Measurements from ENCODE around the gene P2RX1. TPM values are rescaled to one million over a fixed set of nuclear protein-coding genes. Genes with fewer than 3 reads are reported as not detected.
A peak's percentile ranks its signal among the peaks of the same experiment; 100 is the strongest.

P2RX1 gene
- total RNA-seq: not detected in 2 replicates

GRCh38 chr17:3915995-3916696 is at the start of gene P2RX1:
P2RX1 (minus strand) TSS chr17:3916465; CDS start chr17:3916225, 240 bp downstream.
- peak in 1 of 2 donors; percentile 23 for DNase-seq (ENCODE audit: low read depth in 2 of 2)

DNA sequence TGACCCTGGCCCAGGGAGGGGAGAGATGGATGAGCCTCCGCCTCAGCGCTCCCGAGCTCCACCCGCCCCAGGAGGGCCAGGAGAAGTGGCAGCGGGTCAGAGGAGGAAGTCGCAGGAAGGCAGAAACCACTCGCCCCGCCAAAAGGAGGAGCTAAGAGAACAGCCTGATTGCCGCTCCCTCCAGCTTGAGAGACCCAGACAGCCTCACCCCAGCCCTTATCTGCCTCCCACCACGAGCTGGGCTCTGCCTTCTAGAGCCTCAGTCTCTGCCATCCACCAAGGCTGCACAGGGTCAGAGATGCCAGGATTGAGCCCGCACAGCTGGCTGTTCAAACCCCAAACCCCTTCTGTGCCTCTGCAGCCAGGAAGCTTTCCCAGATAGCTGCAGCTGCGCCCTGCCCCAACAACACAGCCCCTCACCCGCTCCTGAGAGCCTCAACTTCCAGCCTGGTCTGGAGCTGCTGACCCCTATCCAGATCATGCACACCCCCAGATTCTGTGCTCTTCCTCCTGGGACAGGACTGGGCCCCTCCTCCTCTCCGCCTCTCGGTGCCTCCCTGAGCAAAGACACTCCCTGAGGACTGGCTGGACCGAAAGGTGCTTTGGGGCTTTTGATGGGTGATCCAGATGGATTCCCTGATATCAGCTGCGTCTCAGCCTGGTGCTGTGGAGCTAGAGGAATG is 49.0 kb upstream of the P2RX1 start:
- no peak for DNase-seq (ENCODE audit: low read depth in 2 of 2)

DNA sequence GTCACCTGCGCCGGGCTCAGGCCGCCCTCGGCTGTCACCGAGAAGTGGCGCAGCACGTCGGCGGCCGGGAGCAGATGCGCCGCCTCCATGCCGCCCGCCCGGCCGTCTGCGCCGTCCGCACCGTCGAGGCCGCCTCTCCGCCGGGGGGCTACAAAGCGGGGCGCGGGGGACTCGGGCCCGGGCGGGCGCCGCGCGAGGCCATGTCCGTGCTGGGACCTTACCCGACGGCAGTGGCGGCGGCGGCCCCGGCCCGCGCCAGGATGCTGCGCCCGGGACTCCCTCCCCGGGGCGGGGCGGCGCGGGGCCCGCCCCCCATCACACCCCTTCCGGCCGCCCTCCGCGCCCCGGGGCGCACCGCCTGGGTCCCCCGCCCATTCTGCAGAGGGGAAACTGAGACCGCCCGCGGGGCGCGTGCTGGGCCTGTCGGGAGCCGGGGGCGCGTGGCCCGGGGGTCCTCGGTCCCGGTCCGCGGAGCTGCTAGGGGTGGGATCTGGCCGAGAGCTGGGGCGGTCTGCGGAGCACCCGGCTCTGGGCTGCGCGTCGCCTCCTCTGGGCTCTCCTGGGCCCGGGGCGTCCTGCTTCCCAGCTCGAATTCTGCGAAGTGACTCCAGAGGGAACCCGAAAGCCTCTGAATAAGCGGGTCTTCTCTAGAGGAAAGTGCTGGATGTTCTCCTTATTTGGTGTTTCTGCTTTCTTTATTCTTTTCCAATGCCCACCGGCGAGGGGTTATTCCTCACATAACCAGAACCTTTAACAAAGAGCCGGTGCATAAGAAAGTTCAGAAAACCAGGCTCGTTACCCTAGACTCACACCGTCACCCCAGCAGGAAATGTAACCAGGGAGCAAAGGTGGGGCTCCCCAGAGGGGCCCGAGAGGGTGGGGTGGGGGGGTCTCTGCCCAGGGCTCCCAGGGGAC is 48.2 kb upstream of the P2RX1 start, which contains the start of gene ATP2A3:
Gene ATP2A3 (minus strand): TSS at position 235 of the 915 bp plus-strand sequence. CDS start 146 bp downstream, at position 89.
- DNase-seq (ENCODE audit: low read depth in 2 of 2): no peak

DNA sequence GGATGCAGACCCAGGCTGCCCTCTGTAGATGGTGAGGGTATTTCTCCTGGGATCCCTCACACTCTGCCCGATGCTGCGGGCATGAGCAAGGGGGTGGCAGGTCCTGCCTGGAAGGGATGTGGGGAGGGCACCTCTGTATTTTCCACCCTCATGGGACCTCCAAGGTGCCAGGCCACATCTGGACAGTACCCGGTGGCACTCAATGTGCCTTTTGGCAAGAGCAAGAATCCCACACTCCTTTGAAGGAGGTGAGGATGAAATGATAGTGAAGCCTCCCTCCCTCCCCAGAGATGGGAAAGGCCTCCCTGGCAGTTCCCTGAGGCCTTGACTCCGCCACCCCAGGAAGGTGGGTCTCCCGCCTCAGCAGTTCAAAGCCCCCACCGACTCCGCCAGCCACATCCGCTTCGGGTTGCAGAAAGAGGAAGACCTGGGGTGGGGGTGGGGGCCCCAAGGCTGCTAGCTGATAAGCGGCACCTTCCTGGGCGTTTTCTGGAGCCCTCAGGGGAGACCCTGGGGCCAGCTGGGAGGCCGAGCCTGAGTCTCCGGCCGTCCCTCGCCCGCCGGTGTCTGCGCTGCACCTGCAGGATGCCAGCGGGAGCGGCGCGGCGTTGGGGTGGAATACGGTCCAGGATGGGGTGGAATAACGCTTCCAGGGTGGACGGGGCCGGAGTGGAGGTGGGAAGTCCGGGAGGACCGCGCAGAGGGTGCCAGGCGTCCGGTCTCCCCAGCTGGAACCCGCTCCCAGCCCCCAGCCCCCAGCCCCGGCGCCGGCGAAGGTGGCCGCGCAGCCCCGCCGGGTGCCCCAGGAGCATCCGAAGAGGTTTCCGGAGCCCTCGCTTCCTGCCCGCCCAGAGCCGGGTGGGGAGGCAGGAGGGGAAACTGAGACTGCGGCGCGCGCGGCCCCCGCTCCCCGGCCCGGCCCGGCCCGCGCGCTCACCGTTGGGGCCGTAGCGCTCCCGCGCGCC is 47.3 kb upstream of the P2RX1 start:
- DNase-seq (ENCODE audit: low read depth in 2 of 2): no peak

DNA sequence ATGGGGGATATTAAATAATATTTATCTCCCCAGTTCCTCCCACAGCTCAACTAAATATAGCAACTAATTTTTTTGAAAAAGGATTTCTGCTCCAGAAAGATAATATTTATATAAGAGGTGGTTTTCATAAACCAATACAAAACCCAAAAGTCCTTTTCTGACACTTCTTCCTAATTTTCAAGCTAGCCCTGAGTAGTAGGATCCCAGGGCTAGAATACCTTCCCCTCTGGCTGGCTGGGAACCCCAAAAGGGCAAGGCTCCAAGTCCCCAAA is 46.6 kb upstream of the P2RX1 start:
- DNase-seq (ENCODE audit: low read depth in 2 of 2): no peak

DNA sequence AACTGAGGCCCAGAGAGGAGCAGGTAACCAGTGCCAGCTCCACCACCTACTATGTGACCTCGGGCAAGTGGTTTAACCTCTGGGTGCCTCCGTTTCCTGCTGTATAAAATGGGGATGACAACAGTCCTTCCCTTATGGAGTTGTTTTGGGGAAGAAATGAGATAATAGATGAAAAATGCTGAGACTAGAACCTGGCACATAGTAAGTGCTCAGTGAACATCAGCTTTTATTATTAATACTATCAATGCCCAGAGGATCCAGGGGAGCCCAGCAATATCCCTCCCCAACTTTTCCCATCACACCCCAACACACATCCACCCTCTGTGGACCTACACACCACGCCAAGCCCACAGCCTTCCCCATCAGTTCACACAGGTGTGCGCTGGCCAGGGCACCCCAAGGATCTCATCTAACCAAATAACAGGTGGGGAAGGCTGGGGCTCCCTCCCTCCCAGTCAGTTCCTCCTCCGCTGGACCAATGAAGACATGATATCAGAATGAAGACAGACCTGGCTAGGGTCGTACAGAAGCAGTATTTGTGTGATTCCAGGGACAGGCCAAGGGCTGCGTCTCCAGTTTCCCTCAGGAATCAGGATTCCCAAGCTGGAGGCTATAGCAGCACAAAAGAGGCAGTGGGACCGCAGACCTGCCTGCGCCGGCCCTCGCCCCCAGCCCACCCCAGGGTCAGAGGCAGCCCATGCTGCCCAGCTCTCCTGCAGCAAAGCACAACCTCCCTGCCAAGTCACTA is 46.1 kb upstream of the P2RX1 start:
- no peak for DNase-seq (ENCODE audit: low read depth in 2 of 2)

- DNase-seq (ENCODE audit: low read depth in 2 of 2): no peak
These were observed 45.3 kb upstream of the P2RX1 start for GRCh38 chr17:3961564-3962047.

GRCh38 chr17:3960764-3961163 is 44.5 kb upstream of the P2RX1 start:
- DNase-seq (ENCODE audit: low read depth in 2 of 2): no peak

DNA sequence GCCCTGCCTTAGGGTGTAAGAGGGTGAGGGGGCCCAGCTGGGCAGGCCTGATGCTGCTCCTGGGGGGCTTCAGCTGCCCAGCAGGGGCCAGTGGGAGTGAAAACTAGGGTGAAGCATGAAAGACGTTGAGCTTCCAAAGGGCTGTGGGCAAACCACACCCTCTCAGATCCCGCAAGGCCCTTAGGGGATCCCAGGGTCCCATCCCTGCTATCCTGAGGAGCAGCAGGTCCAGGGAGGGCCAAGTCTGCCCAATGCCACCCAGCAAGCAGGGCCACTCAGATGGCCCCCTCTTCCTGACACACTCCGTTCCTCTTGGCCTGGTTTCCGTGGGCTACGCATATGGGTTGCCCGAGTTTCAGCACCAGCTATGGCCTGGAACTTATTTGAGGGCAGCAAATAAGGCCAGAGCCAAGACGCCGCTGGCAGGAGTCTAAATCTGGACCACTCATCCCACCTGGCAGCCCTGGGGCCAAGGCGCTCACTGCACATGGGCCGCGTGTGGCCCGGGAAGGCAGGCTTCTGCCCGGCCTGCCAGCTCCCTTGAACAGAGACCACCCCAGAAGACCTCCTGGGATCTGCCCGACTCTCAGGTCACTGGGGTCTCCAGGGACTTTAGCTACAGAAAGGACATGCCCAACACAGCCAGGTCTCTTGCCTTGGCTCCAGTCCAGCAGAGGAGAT is 43.8 kb upstream of the P2RX1 start:
- no peak for DNase-seq (ENCODE audit: low read depth in 2 of 2)

- peak; percentile 36 to 67 for DNase-seq (ENCODE audit: low read depth in 2 of 2)
These were observed 43.1 kb upstream of the P2RX1 start for GRCh38 chr17:3959295-3959899.

- no peak for DNase-seq (ENCODE audit: low read depth in 2 of 2)
These were observed 41.7 kb upstream of the P2RX1 start for GRCh38 chr17:3957735-3958599.

DNA sequence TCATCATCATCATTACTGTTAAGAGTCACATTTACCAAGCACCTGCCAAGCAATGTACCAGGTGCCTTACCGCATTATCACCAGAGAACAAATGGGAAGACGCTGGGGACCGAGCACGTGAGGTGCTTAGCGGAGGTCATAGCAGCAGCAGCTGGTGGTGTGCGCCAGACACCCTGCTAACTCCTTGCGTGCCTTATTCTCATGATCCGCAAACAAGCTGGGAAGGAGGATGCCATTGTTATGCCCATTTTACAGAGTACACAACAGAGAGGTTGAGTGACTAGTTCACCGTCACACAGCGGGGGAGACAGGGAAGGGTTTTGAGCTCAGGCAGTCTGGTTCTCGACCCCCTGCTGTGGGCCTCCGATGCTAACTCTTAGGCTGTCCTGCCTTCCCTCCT is 40.7 kb upstream of the P2RX1 start:
- no peak for DNase-seq (ENCODE audit: low read depth in 2 of 2)

GRCh38 chr17:3956327-3956957 is 40.2 kb upstream of the P2RX1 start:
- DNase-seq (ENCODE audit: low read depth in 2 of 2): no peak

- no peak for DNase-seq (ENCODE audit: low read depth in 2 of 2)
These were observed 39.4 kb upstream of the P2RX1 start for GRCh38 chr17:3955673-3955988.

- DNase-seq (ENCODE audit: low read depth in 2 of 2): peak in 1 of 2 donors; percentile 31
These were observed 38.9 kb upstream of the P2RX1 start for GRCh38 chr17:3954976-3955672.

DNA sequence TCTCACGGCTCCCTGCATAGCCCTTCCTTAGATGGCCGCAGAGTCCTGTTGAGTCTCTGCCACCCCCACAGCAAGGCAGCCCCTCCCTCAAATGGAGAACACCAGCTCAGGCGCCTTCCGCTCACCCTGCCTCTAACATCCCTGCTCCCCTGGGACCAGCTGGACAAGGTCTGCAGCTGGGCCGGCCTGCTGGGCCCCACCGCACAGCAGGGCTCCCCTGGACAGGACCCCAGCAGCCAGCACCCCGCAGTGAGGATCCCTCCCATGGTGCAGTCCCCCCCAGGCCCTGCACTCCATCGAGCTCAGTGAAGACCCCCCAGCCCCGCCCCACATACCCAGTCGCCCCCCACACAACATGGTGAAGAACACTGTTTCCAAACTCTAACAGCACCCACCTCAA is 37.8 kb upstream of the P2RX1 start:
- no peak for DNase-seq (ENCODE audit: low read depth in 2 of 2)

GRCh38 chr17:3953542-3953941 is 37.3 kb upstream of the P2RX1 start:
- no peak for DNase-seq (ENCODE audit: low read depth in 2 of 2)

All from lung microvascular endothelial cell (primary cell).